Neural cell (in vitro differentiated cells): ENCODE results near the gene KCNJ6. TPM values are rescaled to one million over a fixed set of nuclear protein-coding genes. Genes with fewer than 3 reads are reported as not detected.

Source experiments
- H2AFZ ChIP-seq: fragments of 200-600, 300-800 bp; sonication (generic), shearing (Covaris generic); 2 replicates; pipeline ENCODE4 v1.6.0; 2014; ENCODE audit warnings: low read depth, mild to moderate bottlenecking, antibody characterized with exemption, low read length, moderate library complexity
- H3F3A ChIP-seq: fragments of 200-600 bp; shearing (Covaris generic); 2 replicates; pipeline ENCODE4 v1.6.1; 2016; ENCODE audit warnings: mild to moderate bottlenecking, moderate library complexity, mixed read lengths, antibody characterized with exemption, low read length; ENCODE audit not compliant: insufficient read depth, poor library complexity, severe bottlenecking
- H3K27ac ChIP-seq: fragments of 200-600, 300-800 bp; sonication (generic), shearing (Covaris generic); 2 replicates; pipeline ENCODE4 v1.5.1; 2014; ENCODE audit warnings: mild to moderate bottlenecking, low read length, moderate library complexity
- H3K27me3 ChIP-seq: fragments of 300-800, 200-600 bp; sonication (generic), shearing (Covaris generic); 2 replicates; pipeline ENCODE4 v1.6.0; 2014; ENCODE audit warnings: mild to moderate bottlenecking, low read depth, low read length, moderate library complexity; ENCODE audit not compliant: insufficient read depth
- H3K36me3 ChIP-seq: fragments of 300-800, 200-600 bp; sonication (generic), shearing (Covaris generic); 2 replicates; pipeline ENCODE4 v1.5.1; 2014; ENCODE audit warnings: mild to moderate bottlenecking, antibody characterized with exemption, low read length, moderate library complexity; ENCODE audit not compliant: insufficient read depth
- H3K4me2 ChIP-seq: fragments of 300-800, 200-600 bp; sonication (generic), shearing (Covaris generic); 2 replicates; pipeline ENCODE4 v1.6.0; 2014; ENCODE audit warnings: mild to moderate bottlenecking, low read length
- H3K4me3 ChIP-seq: fragments of 300-800, 200-600 bp; sonication (generic), shearing (Covaris generic); 2 replicates; pipeline ENCODE4 v1.5.1; 2014; ENCODE audit warnings: mild to moderate bottlenecking, low read length, moderate library complexity
- H3K79me2 ChIP-seq: fragments of 200-600 bp; shearing (Covaris generic); replicated peaks from 2 replicates; pipeline ENCODE4 v1.6.0; 2014; ENCODE audit warnings: mild to moderate bottlenecking, low read length, moderate library complexity; ENCODE audit not compliant: insufficient read depth
- H3K9ac ChIP-seq: fragments of 300-800, 200-600 bp; sonication (generic), shearing (Covaris generic); 2 replicates; pipeline ENCODE4 v1.6.1; 2016; ENCODE audit warnings: mild to moderate bottlenecking, low read length, mixed read lengths
- H3K9me2 ChIP-seq: fragments of 200-600 bp; shearing (Covaris generic); 2 replicates; pipeline ENCODE4 v1.6.1; 2016; ENCODE audit warnings: mild to moderate bottlenecking, low read length, mixed read lengths; ENCODE audit not compliant: insufficient read depth
- H3K9me3 ChIP-seq: fragments of 200-600, 300-800 bp; sonication (generic), shearing (Covaris generic); 2 replicates; pipeline ENCODE4 v1.6.1; 2016; ENCODE audit warnings: mild to moderate bottlenecking, mixed run types, low read length, moderate library complexity, mixed read lengths
- H4K20me1 ChIP-seq: fragments of 200-600 bp; shearing (Covaris generic); 2 replicates; pipeline ENCODE4 v1.6.1; 2016; ENCODE audit warnings: mild to moderate bottlenecking, mixed run types; ENCODE audit not compliant: insufficient read depth
- EP300 ChIP-seq: fragments of 450-650 bp; conservative IDR thresholded peaks from 2 replicates; pipeline ENCODE4 v1.6.1; 2014; ENCODE audit warnings: antibody characterized with exemption, mild to moderate bottlenecking, moderate library complexity; ENCODE audit not compliant: poor library complexity, severe bottlenecking
- EZH2 ChIP-seq: fragments of 200-600, 300-800 bp; shearing (Covaris generic), sonication (generic); IDR thresholded peaks from 2 replicates; pipeline ENCODE4 v1.6.1; 2014; ENCODE audit warnings: antibody characterized with exemption, low read length, borderline replicate concordance, mild to moderate bottlenecking; ENCODE audit not compliant: insufficient read depth, poor library complexity, severe bottlenecking
- MXI1 ChIP-seq: fragments of 450-650 bp; conservative IDR thresholded peaks from 2 replicates; pipeline ENCODE4 v1.6.1; 2014; ENCODE audit warnings: antibody characterized with exemption, mild to moderate bottlenecking; ENCODE audit not compliant: poor library complexity, severe bottlenecking
- POLR2AphosphoS5 ChIP-seq: IDR thresholded peaks from 2 replicates; pipeline ENCODE4 v1.6.1; 2012
- RAD21 ChIP-seq: fragments of 450-650 bp; conservative IDR thresholded peaks from 2 replicates; pipeline ENCODE4 v1.6.1; 2014; ENCODE audit warnings: antibody characterized with exemption, mild to moderate bottlenecking, moderate library complexity
- SMC3 ChIP-seq: fragments of 450-650 bp; conservative IDR thresholded peaks from 2 replicates; pipeline ENCODE4 v1.6.1; 2014; ENCODE audit warnings: antibody characterized with exemption, mild to moderate bottlenecking, moderate library complexity; ENCODE audit not compliant: poor library complexity
- TAF1 ChIP-seq: IDR thresholded peaks from 2 replicates; pipeline ENCODE4 v1.6.1; 2012; ENCODE audit warnings: low read depth
- polyA plus RNA-seq: library from polyadenylated mRNA; depleted of rRNA; stranded (reverse); fragments of >200 nt; gene quantifications from 2 replicates; pipeline ENCODE4 v1.2.3, GENCODE V29; 2014
- TF ChIP-seq, protein P1 (sequence below): IDR thresholded peaks from 2 replicates; pipeline ENCODE4 v1.6.1; 2012; ENCODE audit warnings: borderline replicate concordance
- TF ChIP-seq, protein P2 (sequence below): fragments of 450-650 bp; IDR thresholded peaks from 2 replicates; pipeline ENCODE4 v1.5.1; 2014; ENCODE audit warnings: antibody characterized with exemption, mild to moderate bottlenecking, moderate library complexity; ENCODE audit not compliant: poor library complexity, severe bottlenecking

The KCNJ6 gene
- polyA plus RNA-seq, 1 donor from 2014 or later: 1.7 TPM

DNA sequence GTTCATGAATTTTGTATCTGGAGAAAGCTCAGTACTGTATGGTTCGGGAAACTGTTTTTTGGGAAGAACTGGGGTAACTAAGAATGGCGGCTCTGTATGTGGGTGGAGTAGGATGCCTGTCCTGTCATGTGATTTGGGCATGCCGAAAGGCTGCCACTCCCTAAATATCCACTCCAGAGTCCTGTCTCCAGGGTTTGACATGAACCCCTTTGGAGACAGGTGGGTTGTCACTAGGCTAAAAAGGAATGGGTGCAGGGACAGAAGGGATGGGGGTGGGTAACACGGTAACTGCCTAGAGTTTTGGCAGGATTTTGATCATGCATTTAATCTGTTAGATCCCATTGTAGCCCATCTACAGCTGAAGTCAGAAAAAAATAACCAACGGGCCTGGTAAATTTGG is 150.1 kb downstream of the KCNJ6 start:
- TF ChIP-seq, protein P1, sequence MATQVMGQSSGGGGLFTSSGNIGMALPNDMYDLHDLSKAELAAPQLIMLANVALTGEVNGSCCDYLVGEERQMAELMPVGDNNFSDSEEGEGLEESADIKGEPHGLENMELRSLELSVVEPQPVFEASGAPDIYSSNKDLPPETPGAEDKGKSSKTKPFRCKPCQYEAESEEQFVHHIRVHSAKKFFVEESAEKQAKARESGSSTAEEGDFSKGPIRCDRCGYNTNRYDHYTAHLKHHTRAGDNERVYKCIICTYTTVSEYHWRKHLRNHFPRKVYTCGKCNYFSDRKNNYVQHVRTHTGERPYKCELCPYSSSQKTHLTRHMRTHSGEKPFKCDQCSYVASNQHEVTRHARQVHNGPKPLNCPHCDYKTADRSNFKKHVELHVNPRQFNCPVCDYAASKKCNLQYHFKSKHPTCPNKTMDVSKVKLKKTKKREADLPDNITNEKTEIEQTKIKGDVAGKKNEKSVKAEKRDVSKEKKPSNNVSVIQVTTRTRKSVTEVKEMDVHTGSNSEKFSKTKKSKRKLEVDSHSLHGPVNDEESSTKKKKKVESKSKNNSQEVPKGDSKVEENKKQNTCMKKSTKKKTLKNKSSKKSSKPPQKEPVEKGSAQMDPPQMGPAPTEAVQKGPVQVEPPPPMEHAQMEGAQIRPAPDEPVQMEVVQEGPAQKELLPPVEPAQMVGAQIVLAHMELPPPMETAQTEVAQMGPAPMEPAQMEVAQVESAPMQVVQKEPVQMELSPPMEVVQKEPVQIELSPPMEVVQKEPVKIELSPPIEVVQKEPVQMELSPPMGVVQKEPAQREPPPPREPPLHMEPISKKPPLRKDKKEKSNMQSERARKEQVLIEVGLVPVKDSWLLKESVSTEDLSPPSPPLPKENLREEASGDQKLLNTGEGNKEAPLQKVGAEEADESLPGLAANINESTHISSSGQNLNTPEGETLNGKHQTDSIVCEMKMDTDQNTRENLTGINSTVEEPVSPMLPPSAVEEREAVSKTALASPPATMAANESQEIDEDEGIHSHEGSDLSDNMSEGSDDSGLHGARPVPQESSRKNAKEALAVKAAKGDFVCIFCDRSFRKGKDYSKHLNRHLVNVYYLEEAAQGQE: no peak
- TF ChIP-seq EZH2: no peak
- TF ChIP-seq EP300: no peak
- TF ChIP-seq POLR2AphosphoS5: no peak
- no peak for TF ChIP-seq RAD21
- TF ChIP-seq MXI1: no peak
- TF ChIP-seq, protein P2, sequence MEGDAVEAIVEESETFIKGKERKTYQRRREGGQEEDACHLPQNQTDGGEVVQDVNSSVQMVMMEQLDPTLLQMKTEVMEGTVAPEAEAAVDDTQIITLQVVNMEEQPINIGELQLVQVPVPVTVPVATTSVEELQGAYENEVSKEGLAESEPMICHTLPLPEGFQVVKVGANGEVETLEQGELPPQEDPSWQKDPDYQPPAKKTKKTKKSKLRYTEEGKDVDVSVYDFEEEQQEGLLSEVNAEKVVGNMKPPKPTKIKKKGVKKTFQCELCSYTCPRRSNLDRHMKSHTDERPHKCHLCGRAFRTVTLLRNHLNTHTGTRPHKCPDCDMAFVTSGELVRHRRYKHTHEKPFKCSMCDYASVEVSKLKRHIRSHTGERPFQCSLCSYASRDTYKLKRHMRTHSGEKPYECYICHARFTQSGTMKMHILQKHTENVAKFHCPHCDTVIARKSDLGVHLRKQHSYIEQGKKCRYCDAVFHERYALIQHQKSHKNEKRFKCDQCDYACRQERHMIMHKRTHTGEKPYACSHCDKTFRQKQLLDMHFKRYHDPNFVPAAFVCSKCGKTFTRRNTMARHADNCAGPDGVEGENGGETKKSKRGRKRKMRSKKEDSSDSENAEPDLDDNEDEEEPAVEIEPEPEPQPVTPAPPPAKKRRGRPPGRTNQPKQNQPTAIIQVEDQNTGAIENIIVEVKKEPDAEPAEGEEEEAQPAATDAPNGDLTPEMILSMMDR: no peak
- no peak for TF ChIP-seq TAF1
- no peak for TF ChIP-seq SMC3
- Histone ChIP-seq H3K9ac (no peak overlapping the region), H3K9me2 (no peaks in the 10 kb centered on the region), H3K4me2 (no peak overlapping the region), H3F3A (no peaks in the 10 kb centered on the region), H3K36me3 (no peaks in the 10 kb centered on the region), H3K27ac (no peak overlapping the region), H3K27me3 (no peaks in the 10 kb centered on the region), H3K79me2 (no peaks in the 10 kb centered on the region), H3K9me3 (no peaks in the 10 kb centered on the region), H2AFZ (no peak overlapping the region), H4K20me1 (no peaks in the 10 kb centered on the region), H3K4me3 (no peak overlapping the region)

DNA sequence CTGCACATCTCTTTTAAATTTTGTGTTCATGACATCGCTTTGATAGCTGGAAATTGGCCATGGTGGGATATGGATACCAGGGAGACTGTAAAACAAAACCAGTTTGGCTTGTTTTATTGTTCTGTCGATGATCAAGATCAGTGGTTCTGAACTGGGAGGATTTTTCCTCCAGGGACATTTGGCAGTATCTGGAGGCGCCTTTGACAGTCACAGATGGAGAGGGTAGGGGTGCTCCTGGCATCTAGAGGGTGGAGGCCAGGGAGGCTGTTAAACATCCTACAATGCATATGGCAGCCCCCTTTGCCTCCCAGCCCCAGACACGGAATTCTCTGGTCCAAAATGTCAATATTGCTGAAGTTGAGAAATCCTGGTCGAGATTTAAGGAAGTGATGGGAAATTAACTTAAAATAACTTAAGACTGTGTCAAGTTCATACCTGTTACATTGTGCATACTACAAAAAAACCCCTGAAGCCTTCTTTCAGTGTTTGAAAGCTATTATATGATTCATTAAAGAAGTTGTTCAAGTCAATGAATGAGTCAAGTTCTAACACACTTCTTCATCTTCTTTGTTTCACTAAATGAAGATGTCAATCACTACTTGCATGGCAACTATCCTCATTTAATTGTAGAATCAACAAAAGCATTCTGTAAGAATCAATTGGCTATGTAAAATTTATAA is 150.9 kb downstream of the KCNJ6 start:
- Histone ChIP-seq H3K9ac (no peak overlapping the region), H3K9me2 (no peaks in the 10 kb centered on the region), H3K9me3 (no peaks in the 10 kb centered on the region), H3K4me3 (no peak overlapping the region), H4K20me1 (no peaks in the 10 kb centered on the region), H3K27me3 (no peaks in the 10 kb centered on the region), H2AFZ (no peak overlapping the region), H3K27ac (no peak overlapping the region), H3K36me3 (no peaks in the 10 kb centered on the region), H3K4me2 (no peak overlapping the region), H3K79me2 (no peaks in the 10 kb centered on the region), H3F3A (no peaks in the 10 kb centered on the region)
- TF ChIP-seq MXI1 (no peak), EZH2 (no peak), POLR2AphosphoS5 (no peak), SMC3 (no peak)
